ENCODE measurements around the gene AADACL2. TPM values are rescaled to one million over a fixed set of nuclear protein-coding genes. Genes with fewer than 3 reads are reported as not detected.

Gene AADACL2
- total and polyA plus RNA-seq, 9 of the 15 experiments (the other 6 are each of a cell fraction or from before 2014, with no cell fraction given): not detected

DNA sequence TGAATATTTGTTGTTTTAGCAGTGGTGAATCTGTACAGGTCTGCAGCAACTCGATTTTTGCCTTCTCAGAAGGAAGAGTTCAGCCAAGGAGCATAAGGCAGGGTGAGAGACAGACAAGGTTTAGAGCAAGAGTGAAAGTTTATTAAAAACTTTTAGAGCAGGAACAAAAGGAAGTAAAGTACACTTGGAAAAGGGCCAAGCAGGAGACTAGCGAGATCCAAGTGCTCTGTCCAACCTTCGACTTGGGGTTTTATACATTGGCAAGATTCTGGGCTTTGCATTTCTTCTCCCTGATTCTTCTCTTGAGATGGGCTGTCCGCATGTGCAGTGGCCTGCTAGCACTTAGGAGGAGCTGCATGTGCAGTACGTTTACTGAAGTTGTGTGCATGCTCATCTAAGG, 46.7 kb upstream of the AADACL2 start (continued):
- TF ChIP-seq, protein P1, sequence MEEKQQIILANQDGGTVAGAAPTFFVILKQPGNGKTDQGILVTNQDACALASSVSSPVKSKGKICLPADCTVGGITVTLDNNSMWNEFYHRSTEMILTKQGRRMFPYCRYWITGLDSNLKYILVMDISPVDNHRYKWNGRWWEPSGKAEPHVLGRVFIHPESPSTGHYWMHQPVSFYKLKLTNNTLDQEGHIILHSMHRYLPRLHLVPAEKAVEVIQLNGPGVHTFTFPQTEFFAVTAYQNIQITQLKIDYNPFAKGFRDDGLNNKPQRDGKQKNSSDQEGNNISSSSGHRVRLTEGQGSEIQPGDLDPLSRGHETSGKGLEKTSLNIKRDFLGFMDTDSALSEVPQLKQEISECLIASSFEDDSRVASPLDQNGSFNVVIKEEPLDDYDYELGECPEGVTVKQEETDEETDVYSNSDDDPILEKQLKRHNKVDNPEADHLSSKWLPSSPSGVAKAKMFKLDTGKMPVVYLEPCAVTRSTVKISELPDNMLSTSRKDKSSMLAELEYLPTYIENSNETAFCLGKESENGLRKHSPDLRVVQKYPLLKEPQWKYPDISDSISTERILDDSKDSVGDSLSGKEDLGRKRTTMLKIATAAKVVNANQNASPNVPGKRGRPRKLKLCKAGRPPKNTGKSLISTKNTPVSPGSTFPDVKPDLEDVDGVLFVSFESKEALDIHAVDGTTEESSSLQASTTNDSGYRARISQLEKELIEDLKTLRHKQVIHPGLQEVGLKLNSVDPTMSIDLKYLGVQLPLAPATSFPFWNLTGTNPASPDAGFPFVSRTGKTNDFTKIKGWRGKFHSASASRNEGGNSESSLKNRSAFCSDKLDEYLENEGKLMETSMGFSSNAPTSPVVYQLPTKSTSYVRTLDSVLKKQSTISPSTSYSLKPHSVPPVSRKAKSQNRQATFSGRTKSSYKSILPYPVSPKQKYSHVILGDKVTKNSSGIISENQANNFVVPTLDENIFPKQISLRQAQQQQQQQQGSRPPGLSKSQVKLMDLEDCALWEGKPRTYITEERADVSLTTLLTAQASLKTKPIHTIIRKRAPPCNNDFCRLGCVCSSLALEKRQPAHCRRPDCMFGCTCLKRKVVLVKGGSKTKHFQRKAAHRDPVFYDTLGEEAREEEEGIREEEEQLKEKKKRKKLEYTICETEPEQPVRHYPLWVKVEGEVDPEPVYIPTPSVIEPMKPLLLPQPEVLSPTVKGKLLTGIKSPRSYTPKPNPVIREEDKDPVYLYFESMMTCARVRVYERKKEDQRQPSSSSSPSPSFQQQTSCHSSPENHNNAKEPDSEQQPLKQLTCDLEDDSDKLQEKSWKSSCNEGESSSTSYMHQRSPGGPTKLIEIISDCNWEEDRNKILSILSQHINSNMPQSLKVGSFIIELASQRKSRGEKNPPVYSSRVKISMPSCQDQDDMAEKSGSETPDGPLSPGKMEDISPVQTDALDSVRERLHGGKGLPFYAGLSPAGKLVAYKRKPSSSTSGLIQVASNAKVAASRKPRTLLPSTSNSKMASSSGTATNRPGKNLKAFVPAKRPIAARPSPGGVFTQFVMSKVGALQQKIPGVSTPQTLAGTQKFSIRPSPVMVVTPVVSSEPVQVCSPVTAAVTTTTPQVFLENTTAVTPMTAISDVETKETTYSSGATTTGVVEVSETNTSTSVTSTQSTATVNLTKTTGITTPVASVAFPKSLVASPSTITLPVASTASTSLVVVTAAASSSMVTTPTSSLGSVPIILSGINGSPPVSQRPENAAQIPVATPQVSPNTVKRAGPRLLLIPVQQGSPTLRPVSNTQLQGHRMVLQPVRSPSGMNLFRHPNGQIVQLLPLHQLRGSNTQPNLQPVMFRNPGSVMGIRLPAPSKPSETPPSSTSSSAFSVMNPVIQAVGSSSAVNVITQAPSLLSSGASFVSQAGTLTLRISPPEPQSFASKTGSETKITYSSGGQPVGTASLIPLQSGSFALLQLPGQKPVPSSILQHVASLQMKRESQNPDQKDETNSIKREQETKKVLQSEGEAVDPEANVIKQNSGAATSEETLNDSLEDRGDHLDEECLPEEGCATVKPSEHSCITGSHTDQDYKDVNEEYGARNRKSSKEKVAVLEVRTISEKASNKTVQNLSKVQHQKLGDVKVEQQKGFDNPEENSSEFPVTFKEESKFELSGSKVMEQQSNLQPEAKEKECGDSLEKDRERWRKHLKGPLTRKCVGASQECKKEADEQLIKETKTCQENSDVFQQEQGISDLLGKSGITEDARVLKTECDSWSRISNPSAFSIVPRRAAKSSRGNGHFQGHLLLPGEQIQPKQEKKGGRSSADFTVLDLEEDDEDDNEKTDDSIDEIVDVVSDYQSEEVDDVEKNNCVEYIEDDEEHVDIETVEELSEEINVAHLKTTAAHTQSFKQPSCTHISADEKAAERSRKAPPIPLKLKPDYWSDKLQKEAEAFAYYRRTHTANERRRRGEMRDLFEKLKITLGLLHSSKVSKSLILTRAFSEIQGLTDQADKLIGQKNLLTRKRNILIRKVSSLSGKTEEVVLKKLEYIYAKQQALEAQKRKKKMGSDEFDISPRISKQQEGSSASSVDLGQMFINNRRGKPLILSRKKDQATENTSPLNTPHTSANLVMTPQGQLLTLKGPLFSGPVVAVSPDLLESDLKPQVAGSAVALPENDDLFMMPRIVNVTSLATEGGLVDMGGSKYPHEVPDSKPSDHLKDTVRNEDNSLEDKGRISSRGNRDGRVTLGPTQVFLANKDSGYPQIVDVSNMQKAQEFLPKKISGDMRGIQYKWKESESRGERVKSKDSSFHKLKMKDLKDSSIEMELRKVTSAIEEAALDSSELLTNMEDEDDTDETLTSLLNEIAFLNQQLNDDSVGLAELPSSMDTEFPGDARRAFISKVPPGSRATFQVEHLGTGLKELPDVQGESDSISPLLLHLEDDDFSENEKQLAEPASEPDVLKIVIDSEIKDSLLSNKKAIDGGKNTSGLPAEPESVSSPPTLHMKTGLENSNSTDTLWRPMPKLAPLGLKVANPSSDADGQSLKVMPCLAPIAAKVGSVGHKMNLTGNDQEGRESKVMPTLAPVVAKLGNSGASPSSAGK (IDR thresholded peaks at IDR 0.05): no peak
- TF ChIP-seq ZKSCAN1 (IDR thresholded peaks at IDR 0.05; ENCODE audit: low read depth, low read length) (no peak), KLF6 (CRISPR knock-in tag; IDR thresholded peaks at IDR 0.05; ENCODE audit: borderline replicate concordance) (no peak), MAFF (IDR thresholded peaks at IDR 0.05; ENCODE audit: low read length) (no peak), SRF (CRISPR knock-in tag; IDR thresholded peaks at IDR 0.05) (no peak), HDGF (IDR thresholded peaks at IDR 0.05) (no peak), CHD4 (IDR thresholded peaks at IDR 0.05; ENCODE audit: insufficient read depth, insufficient replicate concordance, low read depth, low read length, poor library complexity, severe bottlenecking) (no peak), RNF2 (IDR thresholded peaks at IDR 0.05) (no peak), STAT5B (CRISPR knock-in tag; IDR thresholded peaks at IDR 0.05) (no peak), TRIM28 (IDR thresholded peaks at IDR 0.05) (no peak), BRD4 (IDR thresholded peaks at IDR 0.05) (no peak)
- TF ChIP-seq, protein P2, sequence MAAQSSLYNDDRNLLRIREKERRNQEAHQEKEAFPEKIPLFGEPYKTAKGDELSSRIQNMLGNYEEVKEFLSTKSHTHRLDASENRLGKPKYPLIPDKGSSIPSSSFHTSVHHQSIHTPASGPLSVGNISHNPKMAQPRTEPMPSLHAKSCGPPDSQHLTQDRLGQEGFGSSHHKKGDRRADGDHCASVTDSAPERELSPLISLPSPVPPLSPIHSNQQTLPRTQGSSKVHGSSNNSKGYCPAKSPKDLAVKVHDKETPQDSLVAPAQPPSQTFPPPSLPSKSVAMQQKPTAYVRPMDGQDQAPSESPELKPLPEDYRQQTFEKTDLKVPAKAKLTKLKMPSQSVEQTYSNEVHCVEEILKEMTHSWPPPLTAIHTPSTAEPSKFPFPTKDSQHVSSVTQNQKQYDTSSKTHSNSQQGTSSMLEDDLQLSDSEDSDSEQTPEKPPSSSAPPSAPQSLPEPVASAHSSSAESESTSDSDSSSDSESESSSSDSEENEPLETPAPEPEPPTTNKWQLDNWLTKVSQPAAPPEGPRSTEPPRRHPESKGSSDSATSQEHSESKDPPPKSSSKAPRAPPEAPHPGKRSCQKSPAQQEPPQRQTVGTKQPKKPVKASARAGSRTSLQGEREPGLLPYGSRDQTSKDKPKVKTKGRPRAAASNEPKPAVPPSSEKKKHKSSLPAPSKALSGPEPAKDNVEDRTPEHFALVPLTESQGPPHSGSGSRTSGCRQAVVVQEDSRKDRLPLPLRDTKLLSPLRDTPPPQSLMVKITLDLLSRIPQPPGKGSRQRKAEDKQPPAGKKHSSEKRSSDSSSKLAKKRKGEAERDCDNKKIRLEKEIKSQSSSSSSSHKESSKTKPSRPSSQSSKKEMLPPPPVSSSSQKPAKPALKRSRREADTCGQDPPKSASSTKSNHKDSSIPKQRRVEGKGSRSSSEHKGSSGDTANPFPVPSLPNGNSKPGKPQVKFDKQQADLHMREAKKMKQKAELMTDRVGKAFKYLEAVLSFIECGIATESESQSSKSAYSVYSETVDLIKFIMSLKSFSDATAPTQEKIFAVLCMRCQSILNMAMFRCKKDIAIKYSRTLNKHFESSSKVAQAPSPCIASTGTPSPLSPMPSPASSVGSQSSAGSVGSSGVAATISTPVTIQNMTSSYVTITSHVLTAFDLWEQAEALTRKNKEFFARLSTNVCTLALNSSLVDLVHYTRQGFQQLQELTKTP (IDR thresholded peaks at IDR 0.05; ENCODE audit: low read depth in 1 of 2, partially characterized antibody in 2 of 2): no peak
- TF ChIP-seq, protein P3, sequence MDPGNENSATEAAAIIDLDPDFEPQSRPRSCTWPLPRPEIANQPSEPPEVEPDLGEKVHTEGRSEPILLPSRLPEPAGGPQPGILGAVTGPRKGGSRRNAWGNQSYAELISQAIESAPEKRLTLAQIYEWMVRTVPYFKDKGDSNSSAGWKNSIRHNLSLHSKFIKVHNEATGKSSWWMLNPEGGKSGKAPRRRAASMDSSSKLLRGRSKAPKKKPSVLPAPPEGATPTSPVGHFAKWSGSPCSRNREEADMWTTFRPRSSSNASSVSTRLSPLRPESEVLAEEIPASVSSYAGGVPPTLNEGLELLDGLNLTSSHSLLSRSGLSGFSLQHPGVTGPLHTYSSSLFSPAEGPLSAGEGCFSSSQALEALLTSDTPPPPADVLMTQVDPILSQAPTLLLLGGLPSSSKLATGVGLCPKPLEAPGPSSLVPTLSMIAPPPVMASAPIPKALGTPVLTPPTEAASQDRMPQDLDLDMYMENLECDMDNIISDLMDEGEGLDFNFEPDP (CRISPR knock-in tag; IDR thresholded peaks at IDR 0.05): no peak
